Esophagus squamous epithelium (tissue), 4 donors: ENCODE data around the gene SLC7A7.

Experiments
- POLR2A ChIP-seq, 4 donors: fragments of 450-650 bp; IDR thresholded peaks; one replicate each; pipeline ENCODE4 v1.6.1; 2017; ENCODE audit warnings: antibody characterized with exemption in 4 of 4, mild to moderate bottlenecking in 4 of 4, moderate library complexity in 3 of 4
- TF ChIP-seq, protein P1 (sequence below), 6 experiments: fragments of 450-650 bp in 4 of 6; fragments of 200-600 bp in 2 of 6; sonication (generic) in 2 of 6; IDR thresholded peaks; one replicate each; pipeline ENCODE4 v1.5.1; 2016 to 2019; ENCODE audit warnings: antibody characterized with exemption in 6 of 6, mild to moderate bottlenecking in 4 of 6, moderate library complexity in 4 of 6

DNA sequence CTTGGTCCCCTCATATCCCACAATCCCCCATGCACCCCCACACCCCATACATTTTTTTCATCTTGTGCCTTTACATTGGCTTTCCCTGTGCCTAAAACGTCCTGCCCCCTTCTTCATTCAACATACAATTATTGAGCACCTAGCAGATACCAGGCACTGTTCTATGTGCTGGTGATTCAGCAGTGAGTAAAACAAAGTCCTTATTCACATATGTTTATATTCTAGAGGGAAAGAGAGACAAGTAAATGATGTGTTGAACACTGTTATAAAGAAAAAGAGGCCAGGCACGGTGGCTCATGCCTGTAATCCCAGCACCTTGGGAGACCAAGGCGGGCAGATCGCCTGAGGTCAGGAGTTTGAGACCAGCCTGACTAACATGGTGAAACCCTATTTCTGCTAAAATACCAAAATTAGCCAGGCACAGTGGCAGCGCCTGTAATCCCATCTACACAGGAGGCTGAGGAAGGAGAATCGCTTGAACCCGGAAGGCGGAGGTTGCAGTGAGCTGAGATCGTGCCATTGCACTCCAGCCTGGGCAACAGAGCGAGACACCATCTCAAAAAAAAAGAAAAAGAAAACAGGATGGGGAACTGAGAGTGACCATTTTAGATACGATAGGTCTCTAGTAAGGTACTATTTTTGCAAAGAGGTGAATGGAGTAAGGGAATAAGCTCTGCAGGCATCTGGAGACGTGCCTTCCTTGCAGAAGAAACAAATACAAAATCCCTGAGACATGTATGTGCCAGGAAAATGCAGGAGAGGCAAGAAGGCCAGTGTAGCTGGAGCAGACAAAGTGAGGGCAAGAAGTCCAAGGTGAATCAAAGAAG is 12.2 kb downstream of the SLC7A7 start:
- TF ChIP-seq, protein P1, sequence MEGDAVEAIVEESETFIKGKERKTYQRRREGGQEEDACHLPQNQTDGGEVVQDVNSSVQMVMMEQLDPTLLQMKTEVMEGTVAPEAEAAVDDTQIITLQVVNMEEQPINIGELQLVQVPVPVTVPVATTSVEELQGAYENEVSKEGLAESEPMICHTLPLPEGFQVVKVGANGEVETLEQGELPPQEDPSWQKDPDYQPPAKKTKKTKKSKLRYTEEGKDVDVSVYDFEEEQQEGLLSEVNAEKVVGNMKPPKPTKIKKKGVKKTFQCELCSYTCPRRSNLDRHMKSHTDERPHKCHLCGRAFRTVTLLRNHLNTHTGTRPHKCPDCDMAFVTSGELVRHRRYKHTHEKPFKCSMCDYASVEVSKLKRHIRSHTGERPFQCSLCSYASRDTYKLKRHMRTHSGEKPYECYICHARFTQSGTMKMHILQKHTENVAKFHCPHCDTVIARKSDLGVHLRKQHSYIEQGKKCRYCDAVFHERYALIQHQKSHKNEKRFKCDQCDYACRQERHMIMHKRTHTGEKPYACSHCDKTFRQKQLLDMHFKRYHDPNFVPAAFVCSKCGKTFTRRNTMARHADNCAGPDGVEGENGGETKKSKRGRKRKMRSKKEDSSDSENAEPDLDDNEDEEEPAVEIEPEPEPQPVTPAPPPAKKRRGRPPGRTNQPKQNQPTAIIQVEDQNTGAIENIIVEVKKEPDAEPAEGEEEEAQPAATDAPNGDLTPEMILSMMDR (IDR thresholded peaks at IDR 0.05): no peak
- TF ChIP-seq POLR2A (IDR thresholded peaks at IDR 0.05): no peak
